Effector CD8-positive, alpha-beta T cell (primary cell): ENCODE measurements around the gene RER1.

Experiments used
- DNase-seq: peaks from one replicate; lab custom pipeline; 2025; lab: John Stamatoyannopoulos, UW
- total RNA-seq, 4 experiments: gene quantifications; one replicate each; lab custom pipeline; 2026; lab: John Stamatoyannopoulos, UW

RER1 gene
- 122 to 170 (median 150) reads per million in 4 experiments for total RNA-seq

GRCh38 chr1:2391041-2391930 lies at the start of gene RER1, which contains the start of gene MORN1:
TSS of gene RER1 (plus strand) at chr1:2391841. CDS start at chr1:2395791, 3,950 bp downstream.
TSS of gene MORN1 (minus strand) at chr1:2391554. CDS start at chr1:2391533, 21 bp downstream.
- peak; percentile 97 for DNase-seq

DNA sequence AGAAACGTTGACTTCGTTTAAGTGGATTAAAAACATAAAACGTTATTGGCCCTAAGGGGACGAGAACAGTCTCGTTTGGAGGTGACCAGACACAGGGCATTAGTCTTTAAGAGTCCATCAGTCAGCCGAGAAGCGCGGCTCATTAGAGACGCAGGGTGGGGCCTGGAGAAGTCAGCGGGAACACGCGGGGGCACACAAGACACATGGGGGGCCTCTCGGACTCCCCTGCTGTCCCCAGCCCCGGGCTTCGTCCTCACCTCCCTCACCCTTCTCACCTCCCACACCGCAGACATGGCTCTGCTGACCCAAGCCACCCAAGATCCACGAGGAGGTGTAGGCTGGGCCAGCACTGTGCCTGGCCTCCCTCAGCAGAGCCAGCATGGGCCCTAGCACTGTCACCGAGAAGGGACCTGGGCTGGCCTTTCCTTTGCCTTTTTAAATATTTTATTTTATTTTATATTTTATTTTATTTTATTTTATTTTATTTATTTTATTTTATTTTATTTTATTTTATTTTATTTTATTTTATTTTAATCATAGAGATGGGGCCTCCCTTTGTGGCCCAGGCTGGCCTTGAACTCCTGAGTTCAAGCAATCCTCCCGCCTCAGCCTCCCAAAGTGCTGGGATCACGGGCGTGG lies 49.1 kb upstream of the RER1 start:
- no peak for DNase-seq

- DNase-seq = no peak
Observed at GRCh38 chr1:2343023-2343935, 48.4 kb upstream of the RER1 start.

GRCh38 chr1:2344121-2344681 lies 47.4 kb upstream of the RER1 start:
- DNase-seq = no peak

DNA sequence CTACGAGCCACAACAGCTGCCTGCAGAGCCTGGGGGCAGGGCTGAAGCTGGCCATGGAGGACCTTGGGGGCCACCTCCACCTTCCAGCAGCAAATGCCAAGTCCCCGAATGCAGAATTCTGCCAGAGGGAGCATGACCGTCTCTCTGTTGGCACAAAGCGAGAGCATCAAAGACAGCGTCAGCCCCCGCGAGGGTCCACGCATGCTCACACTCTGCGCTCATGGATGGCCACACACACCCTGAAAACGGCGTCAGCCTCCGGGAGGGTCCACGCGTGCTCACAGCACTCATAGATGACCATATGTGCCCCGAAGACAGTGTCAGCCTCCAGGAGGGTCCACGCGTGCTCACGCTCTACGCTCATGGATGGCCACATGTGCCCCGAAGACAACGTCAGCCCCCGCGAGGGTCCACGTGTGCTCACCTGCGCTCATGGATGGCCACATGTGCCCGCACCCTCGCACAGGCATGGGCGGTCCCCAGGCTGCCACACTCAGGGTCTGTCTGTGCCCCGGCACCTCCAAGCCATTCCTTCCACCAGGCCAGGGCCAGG lies 46.8 kb upstream of the RER1 start:
- DNase-seq = no peak

GRCh38 chr1:2345297-2346075 lies 46.2 kb upstream of the RER1 start:
- no peak for DNase-seq

DNA sequence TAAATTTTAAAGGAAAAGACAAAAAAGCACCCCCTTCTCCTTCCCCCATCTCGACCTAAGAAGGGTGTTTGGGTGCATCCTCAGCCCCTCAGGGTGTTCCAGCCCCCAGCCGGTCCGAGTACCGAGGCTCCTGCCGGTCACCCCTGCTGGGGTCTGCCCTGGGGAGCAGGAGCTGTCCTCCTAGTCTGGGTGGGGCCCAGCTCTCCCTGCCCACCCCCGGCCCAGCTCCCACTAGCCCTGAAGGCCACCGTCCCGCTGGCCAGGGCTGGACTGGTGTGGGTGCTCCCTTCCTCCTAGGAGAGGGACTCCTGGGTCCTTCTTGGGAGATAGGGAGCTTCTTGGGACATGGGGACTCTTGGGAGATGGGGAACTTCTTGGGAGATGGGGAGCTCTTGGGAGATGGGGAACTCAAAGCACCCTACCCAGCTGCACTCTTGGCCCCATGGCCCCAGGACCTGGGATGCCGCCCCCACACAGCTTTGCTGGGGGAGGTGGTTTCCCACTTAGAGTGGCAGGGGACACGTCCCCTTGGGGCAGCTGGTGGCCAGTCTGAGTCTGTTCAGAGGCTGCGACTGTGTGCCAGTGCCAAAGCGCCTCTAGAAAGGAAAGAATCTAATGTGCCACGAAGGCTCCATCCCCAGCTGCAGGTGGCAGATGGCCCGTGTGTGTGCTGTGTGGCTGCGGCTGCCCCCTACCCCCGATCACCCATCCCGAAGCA lies 44.8 kb upstream of the RER1 start:
- DNase-seq = no peak

GRCh38 chr1:2347409-2347785 lies 44.2 kb upstream of the RER1 start:
- DNase-seq = no peak

- no peak for DNase-seq
Observed at GRCh38 chr1:2347896-2348295, 43.7 kb upstream of the RER1 start.

GRCh38 chr1:2348346-2349325 lies 43.0 kb upstream of the RER1 start:
- no peak for DNase-seq

DNA sequence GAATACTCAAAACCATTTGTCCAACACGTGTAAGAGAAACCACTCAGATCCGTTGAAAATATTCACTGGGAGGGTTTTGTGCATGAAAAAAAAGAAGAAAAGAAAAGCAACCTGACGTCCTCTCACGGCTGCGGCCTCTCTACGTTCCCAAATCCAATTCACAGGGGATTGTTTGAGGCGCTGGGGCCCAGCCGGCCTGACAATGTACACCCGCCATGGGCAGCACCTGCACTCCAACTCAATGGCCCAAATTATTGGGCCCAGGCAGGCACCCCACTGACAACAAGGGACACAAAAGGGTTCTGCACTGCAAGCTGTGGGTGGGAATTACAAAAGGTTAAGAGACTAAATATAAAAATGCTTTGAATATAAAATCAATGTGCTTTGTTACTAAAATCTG lies 41.8 kb upstream of the RER1 start:
- DNase-seq = no peak

GRCh38 chr1:2350501-2350900 lies 41.1 kb upstream of the RER1 start:
- no peak for DNase-seq

- no peak for DNase-seq
Observed at GRCh38 chr1:2350911-2351655, 40.6 kb upstream of the RER1 start.

GRCh38 chr1:2351723-2352122 lies 39.9 kb upstream of the RER1 start:
- no peak for DNase-seq

- DNase-seq = no peak
Observed at GRCh38 chr1:2352341-2352896, 39.2 kb upstream of the RER1 start.

GRCh38 chr1:2352897-2353550 lies 38.6 kb upstream of the RER1 start:
- DNase-seq = no peak
